Spleen (tissue), 11 donors: ENCODE data around the gene ATP10A. TPM values are rescaled to one million over a fixed set of nuclear protein-coding genes. Genes with fewer than 3 reads are reported as not detected.

Source experiments
- DNase-seq: peaks from one replicate; pipeline ENCODE4 v3.0.0-alpha.2; 2020
- H3K27ac ChIP-seq, 8 donors: fragments of 200-600 bp; sonication (generic) in 7 of 8; 1 replicate in 4 of 8; 2 replicates in 4 of 8; pipeline versions ENCODE4 v1.5.0 to v1.8.0; 2016 to 2021; ENCODE audit warnings: inconsistent platforms in 4 of 8, mild to moderate bottlenecking in 4 of 8, moderate library complexity in 1 of 8
- H3K27me3 ChIP-seq, 7 donors: fragments of 200-600 bp; sonication (generic) in 6 of 7; replicated peaks in 1 of 7; 1 replicate in 4 of 7; 2 replicates in 3 of 7; pipeline versions ENCODE4 v1.5.0 to v1.8.0; 2016 to 2021; ENCODE audit warnings: inconsistent platforms in 3 of 7, mild to moderate bottlenecking in 1 of 7
- H3K36me3 ChIP-seq, 6 donors: fragments of 200-600 bp; sonication (generic) in 5 of 6; 1 replicate in 4 of 6; 2 replicates in 2 of 6; pipeline versions ENCODE4 v1.5.0 to v1.8.0; 2016 to 2021; ENCODE audit warnings: inconsistent platforms in 2 of 6
- H3K4me1 ChIP-seq, 6 donors: fragments of 200-600 bp; sonication (generic) in 5 of 6; 1 replicate in 3 of 6; 2 replicates in 3 of 6; pipeline versions ENCODE4 v1.5.0 to v1.8.0; 2016 to 2021; ENCODE audit warnings: inconsistent platforms in 3 of 6
- H3K4me3 ChIP-seq, 8 donors: fragments of 200-600 bp; sonication (generic) in 7 of 8; 1 replicate in 4 of 8; 2 replicates in 4 of 8; pipeline versions ENCODE4 v1.5.0 to v1.8.0; 2016 to 2021; ENCODE audit warnings: inconsistent platforms in 4 of 8, mild to moderate bottlenecking in 4 of 8, moderate library complexity in 2 of 8
- H3K9me3 ChIP-seq, 8 donors: fragments of 200-600 bp; sonication (generic) in 7 of 8; 1 replicate in 4 of 8; 2 replicates in 4 of 8; pipeline versions ENCODE4 v1.5.0 to v1.8.0; 2016 to 2021; ENCODE audit warnings: inconsistent platforms in 4 of 8
- CTCF ChIP-seq, 11 experiments: fragments of 200-600 bp in 7 of 11; fragments of 450-650 bp in 4 of 11; sonication (generic) in 4 of 11; IDR thresholded peaks in 8 of 11; conservative IDR thresholded peaks in 3 of 11; 1 replicate in 7 of 11; 2 replicates in 4 of 11; pipeline versions ENCODE4 v1.4.0 to v1.8.0; 2016 to 2021; ENCODE audit warnings: antibody characterized with exemption in 11 of 11, inconsistent platforms in 4 of 11, mild to moderate bottlenecking in 1 of 11
- POLR2A ChIP-seq, 3 donors: fragments of 450-650 bp; IDR thresholded peaks; one replicate each; pipeline ENCODE4 v1.5.1; 2017; ENCODE audit warnings: antibody characterized with exemption in 3 of 3, mild to moderate bottlenecking in 1 of 3
- POLR2AphosphoS5 ChIP-seq, 3 donors: sonication (generic); formaldehyde crosslinking; IDR thresholded peaks; one replicate each; pipeline ENCODE4 v1.5.1; 2017; ENCODE audit warnings: antibody characterized with exemption in 3 of 3
- WGBS, 5 donors: extraction: QIAGEN DNeasy Blood & Tissue Kit in 3 of 5; methylation state at CpG; one replicate each; pipeline versions ENCODE4 v1.1.5 to v1.1.7; 2013 to 2018; 5-methylcytosine and 5-hydroxymethylcytosine counted together
- intact Hi-C: fragments of 100-400 bp; cut with DNase I; formaldehyde crosslinking; loops from one replicate; pipeline ENCODE4 v1.15.0; 2023; ENCODE audit warnings: low total_unique reads
- polyA plus RNA-seq, 3 donors: library from polyadenylated mRNA; stranded (reverse); fragments of 200-250 nt; gene quantifications; one replicate each; pipeline ENCODE4 v1.2.1, GENCODE V29; 2013
- total RNA-seq, 7 donors: library from RNA; depleted of rRNA in 3 of 7; stranded (reverse); fragments of >200 nt in 3 of 7; fragmentation: NEBNext Ultra II Directional in 4 of 7; extraction: Animal tissue kit (Norgen Biotek cat#: 25700) in 4 of 7; gene quantifications; one replicate each; pipeline versions ENCODE4 v1.1.0 to v1.2.1, GENCODE V29; 2016 to 2021
- donor health status: healthy with polysubstance abuse.
- donor health status: DM: no; HTN: no; CAD: no; lungs with moderate emphysema.
- donor health status: DM: no; HTN: no; CAD: no.
- donor health status: Bipolar disorder and iron deficiency.
- donor health status: healthy.
- donor health status: DM: no; HTN: no; CAD: no.
- donor health status: DM: yes; HTN: yes; CAD: no.

The ATP10A gene
- total and polyA plus RNA-seq, 10 donors, result 0.54 to 8.6 (median 2.7) TPM

GRCh38 chr15:25807063-25807462 is 56.1 kb downstream of the ATP10A start:
- intact Hi-C loops, result no loop called here
- H3K4me3 ChIP-seq, result no peak overlapping the region

DNA sequence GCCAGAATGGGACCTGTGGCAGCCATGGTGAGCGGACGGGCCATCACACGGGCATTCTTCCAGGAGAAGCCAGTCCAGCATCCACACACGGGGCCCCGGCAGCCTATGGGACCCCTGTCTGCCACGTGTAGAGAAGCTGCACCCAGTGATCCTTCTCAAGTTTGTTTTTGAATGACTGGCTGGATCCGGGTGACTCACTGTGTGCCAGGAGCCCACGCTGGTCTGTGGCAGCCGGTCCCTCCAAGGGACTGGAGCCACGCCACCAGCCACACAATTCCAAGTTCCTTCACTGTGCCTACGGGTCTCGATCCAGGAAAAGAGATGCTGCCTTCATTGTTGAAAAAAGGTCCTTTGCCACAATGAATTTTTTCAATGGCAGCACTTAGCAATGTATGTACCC is 58.1 kb downstream of the ATP10A start:
- Histone ChIP-seq H3K27ac (no peak overlapping the region), H3K9me3 (no peaks in the 10 kb centered on the region), H3K4me1 (peaks cover 0 to 25% (median 0%) of the 10 kb centered on the region in 6 donors), H3K36me3 (no peaks in the 10 kb centered on the region), H3K4me3 (no peak overlapping the region), H3K27me3 (peaks cover 0 to 25% (median 0%) of the 10 kb centered on the region in 7 donors)
- DNase-seq, result no peak
- intact Hi-C loops, result no loop called here
- TF ChIP-seq POLR2A (IDR thresholded peaks at IDR 0.05) (no peak), POLR2AphosphoS5 (IDR thresholded peaks at IDR 0.05) (no peak), CTCF (IDR thresholded peaks at IDR 0.05 in 8 of 11, conservative IDR thresholded peaks at IDR 0.05 in 3 of 11) (no peak)
- WGBS, 5 donors, result 78 to 91% (median 91%) methylated on average over 12 of the region's 12 CpGs

More at GRCh38 chr15:25807063-25807462, 56.1 kb downstream of the ATP10A start:
- Histone ChIP-seq H3K27me3 (peaks cover 0 to 16% (median 0%) of the 10 kb centered on the region in 7 donors), H3K27ac (no peak overlapping the region), H3K36me3 (no peaks in the 10 kb centered on the region), H3K4me1 (peaks cover 0 to 34% (median 4%) of the 10 kb centered on the region in 6 donors), H3K9me3 (no peaks in the 10 kb centered on the region)
- 66 to 91% (median 78%) methylated on average over 6 of the region's 6 CpGs for WGBS, 5 donors
- TF ChIP-seq POLR2A (IDR thresholded peaks at IDR 0.05) (no peak), POLR2AphosphoS5 (IDR thresholded peaks at IDR 0.05) (no peak), CTCF (IDR thresholded peaks at IDR 0.05 in 8 of 11, conservative IDR thresholded peaks at IDR 0.05 in 3 of 11) (no peak)
- DNase-seq, result no peak

DNA sequence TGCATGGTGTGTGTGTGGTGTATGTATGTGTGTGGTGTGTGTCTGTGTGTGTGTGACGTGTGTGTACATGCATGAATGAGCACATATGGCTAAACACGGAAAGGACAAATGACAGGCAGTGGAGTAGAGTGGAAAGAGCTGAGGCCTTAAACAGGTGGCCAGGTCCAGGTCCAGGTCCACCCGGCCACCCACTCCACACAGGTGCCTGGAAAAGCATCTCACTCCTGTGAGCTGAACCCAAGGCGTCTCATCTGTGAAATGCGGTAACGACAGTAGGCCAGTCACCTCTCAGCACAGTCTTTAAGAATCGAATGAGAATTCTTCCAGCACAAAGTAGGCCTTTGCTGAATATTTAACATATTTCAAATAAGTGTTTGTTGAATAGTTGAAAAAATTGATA is 58.7 kb downstream of the ATP10A start:
- H3K36me3 ChIP-seq, result no peaks in the 10 kb centered on the region
- H3K9me3 ChIP-seq, result no peaks in the 10 kb centered on the region
- H3K4me1 ChIP-seq, result peaks cover 0 to 31% (median 0%) of the 10 kb centered on the region in 6 donors
- H3K4me3 ChIP-seq, result no peak overlapping the region
- no peak for DNase-seq
- peaks cover 0 to 30% (median 0%) of the 10 kb centered on the region in 7 donors for H3K27me3 ChIP-seq
- 75 to 85% (median 82%) methylated on average over 7 of the region's 7 CpGs for WGBS, 5 donors
- H3K27ac ChIP-seq, result no peak overlapping the region
- intact Hi-C loops, result no loop called here
- no peak for TF ChIP-seq POLR2A (IDR thresholded peaks at IDR 0.05)
- TF ChIP-seq CTCF (IDR thresholded peaks at IDR 0.05 in 8 of 11, conservative IDR thresholded peaks at IDR 0.05 in 3 of 11), result no peak
- TF ChIP-seq POLR2AphosphoS5 (IDR thresholded peaks at IDR 0.05), result no peak

DNA sequence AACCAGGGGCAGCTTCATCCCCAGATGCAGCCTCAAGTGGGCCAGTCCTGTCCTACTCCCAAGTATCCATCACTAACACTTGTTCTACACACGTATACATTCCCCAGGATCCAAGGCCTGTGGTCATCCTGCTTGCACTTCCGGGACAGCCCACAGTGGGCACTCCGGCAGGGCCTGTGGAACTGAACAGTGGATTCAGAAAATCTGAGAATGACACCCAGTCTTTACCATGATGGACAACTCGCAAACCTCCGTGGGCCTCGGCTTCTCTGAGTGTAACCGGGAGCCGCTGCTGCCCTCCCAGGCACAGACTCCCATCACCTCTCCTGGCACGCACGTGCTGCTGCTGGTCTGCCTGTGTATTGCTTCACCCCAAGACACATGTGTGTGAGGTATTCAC is 59.6 kb downstream of the ATP10A start:
- TF ChIP-seq POLR2A (IDR thresholded peaks at IDR 0.05) (no peak), POLR2AphosphoS5 (IDR thresholded peaks at IDR 0.05) (no peak), CTCF (IDR thresholded peaks at IDR 0.05 in 8 of 11, conservative IDR thresholded peaks at IDR 0.05 in 3 of 11) (no peak)
- no peak for DNase-seq

More for the DNA sequence above, 59.6 kb downstream of the ATP10A start:
- Histone ChIP-seq H3K36me3 (no peaks in the 10 kb centered on the region), H3K4me3 (no peak overlapping the region), H3K9me3 (no peaks in the 10 kb centered on the region), H3K4me1 (peaks cover 0 to 40% (median 0%) of the 10 kb centered on the region in 6 donors), H3K27ac (no peak overlapping the region), H3K27me3 (peaks cover 0 to 27% (median 0%) of the 10 kb centered on the region in 7 donors)
- 87 to 93% (median 91%) methylated on average over 10 of the region's 10 CpGs for WGBS, 5 donors
- intact Hi-C loops, result no loop called here
